ENCODE results near the gene KIF1B. TPM values are rescaled to one million over a fixed set of nuclear protein-coding genes. Genes with fewer than 3 reads are reported as not detected.
A peak's percentile ranks its signal among the peaks of the same experiment; 100 is the strongest.
"Not testable (repeated sequence)": the region's sequence is repeated elsewhere in the genome, so short reads cannot be mapped to it uniquely, and the experiment has no call there.

The KIF1B gene
- total and polyA plus RNA-seq, 8 donors: 36.0 to 46.7 (median 39.7) TPM

GRCh38 chr1:10252508-10252907 lies 42.1 kb downstream of the KIF1B start:
- peaks cover 0 to 14% of the 10 kb centered on the region in 2 donors for H3K36me3 ChIP-seq
- peaks cover 6 to 45% of the 10 kb centered on the region in 2 donors for H3K4me1 ChIP-seq
- H3K27ac ChIP-seq: peak overlapping the region in 1 of 2 donors; percentile 41
- no peaks in the 10 kb centered on the region for H3K27me3 ChIP-seq
- TF ChIP-seq CTCF (IDR thresholded peaks at IDR 0.05): no peak
- no peak overlapping the region for H3K4me3 ChIP-seq
- DNase-seq (no peak), ATAC-seq (no peak)
- H3K9me3 ChIP-seq: no peaks in the 10 kb centered on the region
- intact Hi-C loops (cut with DNase I): no loop called here

DNA sequence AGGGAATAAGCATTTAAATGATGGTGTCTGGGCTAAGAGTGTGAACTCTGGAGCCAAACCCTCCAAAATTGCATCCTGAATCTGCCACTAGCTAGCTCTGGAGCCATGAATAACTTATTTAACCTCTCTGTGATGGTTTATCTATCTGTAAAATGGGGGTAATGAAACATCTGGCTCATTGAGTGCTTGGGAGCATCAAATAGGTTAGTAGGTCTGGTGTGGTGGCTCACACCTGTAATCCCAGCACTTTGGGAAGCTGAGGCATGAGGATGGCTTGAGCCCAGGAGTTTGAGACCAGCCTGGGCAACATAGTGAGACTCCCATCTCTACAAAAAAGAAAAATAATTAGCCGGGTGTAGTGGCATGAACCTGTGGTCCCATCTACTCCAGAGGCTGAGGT lies 42.8 kb downstream of the KIF1B start:
- H3K4me1 ChIP-seq: peaks cover 12 to 50% of the 10 kb centered on the region in 2 donors
- H3K27me3 ChIP-seq: no peaks in the 10 kb centered on the region
- peaks cover 0 to 15% of the 10 kb centered on the region in 2 donors for H3K36me3 ChIP-seq
- intact Hi-C loops (cut with DNase I): no loop called here
- no peaks in the 10 kb centered on the region for H3K9me3 ChIP-seq
- ATAC-seq (no peak), DNase-seq (no peak)
- no peak overlapping the region for H3K4me3 ChIP-seq
- no peak for TF ChIP-seq CTCF (IDR thresholded peaks at IDR 0.05)
- peak overlapping the region; percentile 70 to 74 for H3K27ac ChIP-seq

- DNase-seq (peak in 2 of 4 donors; percentile 61 to 74), ATAC-seq (peak; percentile 90)
- H3K4me3 ChIP-seq: no peak overlapping the region
- peaks cover 15 to 50% of the 10 kb centered on the region in 2 donors for H3K4me1 ChIP-seq
- H3K9me3 ChIP-seq: no peaks in the 10 kb centered on the region
- peaks cover 0 to 20% of the 10 kb centered on the region in 2 donors for H3K36me3 ChIP-seq
- H3K27ac ChIP-seq: peak overlapping the region; percentile 70 to 74
- intact Hi-C loops (cut with DNase I): no loop called here
- no peak for TF ChIP-seq CTCF (IDR thresholded peaks at IDR 0.05)
- H3K27me3 ChIP-seq: no peaks in the 10 kb centered on the region
Measured at GRCh38 chr1:10253755-10254154, 43.4 kb downstream of the KIF1B start.

DNA sequence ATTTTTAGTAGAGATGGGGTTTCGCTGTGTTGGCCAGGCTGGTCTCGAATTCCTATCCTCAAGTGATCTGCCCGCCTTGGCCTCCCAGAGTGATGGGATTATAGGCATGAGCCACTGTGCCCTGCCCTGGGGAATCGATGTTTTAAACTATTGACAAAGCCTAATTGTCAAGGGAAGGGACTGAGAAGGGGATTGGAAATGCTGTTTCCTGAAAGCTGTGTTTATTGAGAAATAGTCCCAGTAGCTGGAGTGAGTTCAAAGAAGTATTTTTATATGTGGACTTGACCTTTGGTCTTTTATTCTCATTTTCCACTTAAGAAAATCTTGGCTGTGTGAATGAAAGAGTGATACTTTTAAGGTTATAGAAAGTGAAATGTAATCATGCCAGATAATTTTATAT lies 47.5 kb downstream of the KIF1B start:
- H3K36me3 ChIP-seq: peaks cover 0 to 58% of the 10 kb centered on the region in 2 donors
- TF ChIP-seq CTCF (IDR thresholded peaks at IDR 0.05): no peak
- ATAC-seq (peak; percentile 6), DNase-seq (peak in 1 of 4 donors; percentile 17)
- H3K27ac ChIP-seq: peak overlapping the region in 1 of 2 donors; percentile 15
- no peak overlapping the region for H3K4me3 ChIP-seq
- intact Hi-C loops (cut with DNase I): no loop called here
- H3K9me3 ChIP-seq: no peaks in the 10 kb centered on the region
- H3K4me1 ChIP-seq: peaks cover 15 to 31% of the 10 kb centered on the region in 2 donors
- no peaks in the 10 kb centered on the region for H3K27me3 ChIP-seq

- H3K4me1 ChIP-seq: peaks cover 12 to 23% of the 10 kb centered on the region in 2 donors
- H3K27ac ChIP-seq; DNase-seq; intact Hi-C loops (cut with DNase I); H3K27me3 ChIP-seq; H3K4me3 ChIP-seq; H3K9me3 ChIP-seq; ATAC-seq: not testable (repeated sequence)
- H3K36me3 ChIP-seq: peaks cover 0 to 69% of the 10 kb centered on the region in 2 donors
Measured at GRCh38 chr1:10259547-10259946, 49.2 kb downstream of the KIF1B start.
